Measurements from ENCODE around the gene ACBD3.
"Not testable (repeated sequence)": the region's sequence is repeated elsewhere in the genome, so short reads cannot be mapped to it uniquely, and the experiment has no call there.

ACBD3 gene

DNA sequence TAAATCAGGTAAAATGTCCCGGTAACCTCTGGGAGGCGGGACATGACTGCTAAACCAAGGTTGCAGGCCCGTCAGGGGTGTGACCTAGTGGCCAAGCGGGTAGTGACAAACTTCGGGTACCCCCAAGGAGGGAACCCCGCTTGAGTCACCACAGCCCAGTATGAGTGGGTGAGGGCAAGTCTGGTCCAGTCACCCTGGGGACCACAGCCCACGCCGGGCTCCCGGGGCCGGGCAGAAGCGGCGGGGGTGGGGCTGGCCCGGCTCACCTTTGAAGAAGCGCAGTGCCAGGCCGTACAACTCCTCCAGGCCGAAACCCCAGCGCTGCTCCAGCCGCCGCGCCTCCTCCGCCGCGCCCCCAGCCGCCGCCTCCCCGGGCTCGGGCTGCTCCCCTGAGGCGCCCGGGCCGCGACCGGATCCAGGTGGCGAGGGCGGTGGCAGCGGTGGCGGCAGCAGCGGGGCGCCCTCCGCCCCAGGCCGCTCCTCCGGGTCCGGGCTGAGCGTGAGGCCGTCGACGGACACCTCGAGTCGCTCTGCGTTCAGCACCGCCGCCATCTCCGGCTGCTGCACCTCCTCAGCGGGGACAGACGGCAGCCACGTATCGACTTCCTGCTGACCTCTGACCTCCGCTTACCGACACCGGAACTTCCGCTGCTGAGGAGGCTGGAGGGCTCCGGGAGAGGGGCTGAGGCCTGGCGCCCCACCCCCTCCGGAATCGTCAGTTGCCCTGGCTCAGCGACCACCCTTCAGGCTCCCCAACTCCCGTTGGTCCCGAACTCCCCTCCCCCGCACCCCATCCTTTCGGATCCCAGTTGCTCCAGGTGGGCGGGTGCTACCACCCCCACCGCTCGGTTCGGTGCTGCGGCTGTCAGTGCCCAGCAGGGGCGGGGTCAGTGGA lies at the start of gene ACBD3:
Gene ACBD3 (minus strand): TSS at position 618 of the 895 bp plus-strand sequence. CDS start 66 bp downstream, at position 552.
- peak; percentile 80 for DNase-seq

DNA sequence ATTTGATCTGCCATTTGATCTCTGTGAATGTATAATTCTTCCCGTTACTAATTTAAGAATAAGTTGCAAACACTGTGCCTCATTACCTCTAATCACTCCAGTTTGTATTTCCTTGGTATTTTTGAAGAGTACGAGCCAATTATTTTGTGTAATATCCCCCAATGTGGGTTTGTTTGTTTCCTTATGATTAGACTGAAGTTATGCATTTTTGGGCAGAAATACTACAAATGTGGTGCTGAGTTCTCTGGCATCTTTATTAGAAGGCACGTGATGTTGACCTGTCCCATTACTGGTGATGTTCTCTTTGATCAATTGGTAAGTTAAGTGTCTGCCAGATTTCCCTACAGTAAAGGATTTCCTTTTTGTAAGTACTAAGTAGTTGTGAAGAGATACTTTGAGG lies 47.3 kb upstream of the ACBD3 start:
- no peak for DNase-seq

DNA sequence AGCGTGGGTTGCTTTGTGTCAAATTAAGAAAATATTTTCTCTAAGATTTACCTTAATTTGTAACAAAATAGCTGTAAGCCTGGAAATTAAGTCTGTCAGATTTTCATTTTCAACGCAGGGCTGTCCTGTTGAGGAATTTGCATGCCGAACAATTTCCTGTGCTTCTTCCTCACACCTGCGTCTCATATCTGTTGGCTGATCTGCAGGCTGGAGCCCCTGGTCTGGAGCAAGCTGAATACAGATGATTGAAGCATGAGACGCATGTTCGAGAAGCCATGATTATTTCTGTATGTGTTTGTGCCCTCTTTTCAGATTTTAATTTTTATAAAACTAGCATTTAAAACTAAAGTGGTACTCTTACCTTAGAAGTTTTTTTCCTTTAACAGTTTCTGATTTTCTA lies 46.8 kb upstream of the ACBD3 start:
- DNase-seq: no peak

- no peak for DNase-seq
These were observed 40.1 kb upstream of the ACBD3 start for GRCh38 chr1:226226601-226227000.

- no peak for DNase-seq
These were observed 37.3 kb upstream of the ACBD3 start for GRCh38 chr1:226223786-226224244.

DNA sequence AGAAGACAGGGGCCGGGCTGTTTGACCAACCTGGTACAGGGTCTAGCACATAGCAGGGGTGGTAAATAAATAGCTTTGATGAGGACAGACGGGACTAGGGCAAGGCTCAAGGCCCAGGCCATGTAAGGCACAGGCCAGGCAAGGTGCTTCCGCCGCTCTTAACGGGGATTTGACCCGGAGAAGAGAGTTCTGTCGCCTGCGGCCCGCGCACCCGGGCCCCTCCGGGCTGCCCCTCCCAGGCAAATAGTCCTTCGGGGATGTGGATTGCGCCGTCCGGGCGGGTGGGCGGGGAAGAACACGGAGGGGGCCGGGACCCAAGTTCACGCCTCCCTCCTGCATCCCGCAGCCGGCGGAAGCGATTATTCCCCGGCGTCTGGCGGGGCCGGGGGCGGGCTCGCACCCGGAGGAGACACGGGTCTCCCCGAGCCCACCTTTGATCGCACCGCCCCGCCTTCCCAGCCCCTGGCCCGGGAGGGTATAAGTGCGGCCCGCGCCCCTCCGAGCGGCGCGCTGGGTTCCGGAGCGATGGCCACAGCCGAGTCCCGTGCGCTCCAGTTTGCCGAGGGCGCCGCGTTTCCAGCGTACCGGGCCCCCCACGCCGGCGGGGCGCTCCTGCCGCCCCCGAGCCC lies 36.7 kb upstream of the ACBD3 start, which contains the start of gene MIXL1:
Gene MIXL1 (plus strand): TSS at position 508 of the 629 bp plus-strand sequence. CDS start 18 bp downstream, at position 526.
- no peak for DNase-seq

DNA sequence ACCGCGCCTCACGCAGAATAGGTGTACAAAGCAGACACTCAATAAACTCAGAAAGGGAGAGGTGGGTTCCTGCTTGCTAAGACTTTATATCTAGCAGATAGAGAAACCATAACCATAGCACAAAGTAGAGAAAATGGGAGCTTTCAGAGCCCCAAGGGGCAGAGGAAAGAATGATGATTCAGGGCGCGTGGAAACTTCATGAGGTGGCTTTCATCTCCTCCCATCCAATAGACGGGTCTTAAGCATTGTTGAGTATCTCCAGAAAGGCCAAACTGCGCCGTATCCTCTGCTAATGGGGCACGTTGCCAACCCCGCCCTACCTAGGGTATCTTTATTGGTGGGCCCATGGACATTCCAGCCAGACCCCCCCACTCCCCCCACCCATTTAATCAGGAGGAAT lies 36.1 kb upstream of the ACBD3 start:
- no peak for DNase-seq

GRCh38 chr1:226220473-226221189 lies 34.1 kb upstream of the ACBD3 start:
- DNase-seq: no peak

DNA sequence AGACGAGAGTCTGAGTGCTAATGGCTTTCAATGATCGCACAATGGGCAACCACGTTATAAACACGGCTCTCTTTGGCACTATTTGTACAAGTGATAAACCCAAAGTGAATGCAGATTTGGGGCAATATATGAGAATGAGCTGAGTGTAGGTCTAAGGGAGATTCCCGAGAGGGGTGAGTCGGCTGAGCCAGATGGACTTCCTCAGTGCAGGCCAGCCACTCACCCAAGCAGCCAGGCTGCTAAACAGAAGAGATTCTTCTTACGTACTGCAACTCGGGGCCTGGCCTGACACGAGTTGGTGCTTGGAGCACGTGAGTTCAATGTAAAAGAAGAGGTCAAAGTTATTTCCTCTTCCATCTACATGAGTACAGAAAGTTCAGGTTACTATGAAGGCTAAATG lies 30.7 kb upstream of the ACBD3 start:
- no peak for DNase-seq

GRCh38 chr1:226216056-226216455 lies 29.5 kb upstream of the ACBD3 start:
- peak; percentile 22 for DNase-seq

- no peak for DNase-seq
These were observed 28.7 kb upstream of the ACBD3 start for GRCh38 chr1:226215239-226215638.

DNA sequence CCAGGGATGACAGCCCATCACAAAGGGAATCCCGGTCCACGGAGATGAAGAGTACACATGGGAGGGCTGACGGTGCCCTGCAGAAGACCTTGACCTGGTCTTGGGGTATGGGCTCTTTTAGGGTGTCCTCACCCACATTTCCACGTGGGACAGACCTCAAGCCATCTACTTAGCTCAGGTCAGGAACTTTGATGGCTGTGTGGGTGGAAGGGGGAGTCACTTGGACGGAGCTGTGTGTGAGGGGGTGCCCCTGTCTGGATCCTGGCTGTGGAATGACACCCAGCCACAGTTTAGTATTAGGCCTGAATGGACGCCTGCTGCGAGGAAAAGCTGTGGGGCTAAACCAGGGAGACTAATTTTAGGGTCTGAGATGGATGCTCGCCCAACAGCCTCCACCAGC lies 26.0 kb upstream of the ACBD3 start:
- no peak for DNase-seq

GRCh38 chr1:226211181-226211821 lies 24.8 kb upstream of the ACBD3 start:
- DNase-seq: no peak

- no peak for DNase-seq
These were observed 24.1 kb upstream of the ACBD3 start for GRCh38 chr1:226210571-226211176.

GRCh38 chr1:226209307-226210059 lies 22.9 kb upstream of the ACBD3 start:
- no peak for DNase-seq

DNA sequence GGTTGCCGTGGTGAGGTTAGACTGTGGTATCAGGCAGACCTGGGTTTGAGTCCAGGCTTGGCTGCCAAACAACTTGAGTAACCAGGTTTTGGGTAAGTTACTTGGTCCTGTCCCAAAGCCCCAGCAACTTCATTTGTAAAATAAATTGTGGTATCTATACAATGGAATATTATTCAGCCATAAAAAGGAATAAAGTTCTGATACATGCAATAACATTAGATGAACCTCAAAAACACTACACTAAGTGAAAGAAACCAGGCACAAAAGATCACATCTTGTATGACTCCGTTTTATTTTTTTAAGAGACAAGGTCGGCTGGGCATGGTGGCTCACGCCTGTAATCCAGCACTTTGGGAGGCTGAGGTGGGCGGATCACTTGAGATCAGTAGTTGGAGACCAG lies 20.5 kb upstream of the ACBD3 start:
- DNase-seq: no peak

- no peak for DNase-seq
These were observed 17.7 kb upstream of the ACBD3 start for GRCh38 chr1:226204198-226204597.

DNA sequence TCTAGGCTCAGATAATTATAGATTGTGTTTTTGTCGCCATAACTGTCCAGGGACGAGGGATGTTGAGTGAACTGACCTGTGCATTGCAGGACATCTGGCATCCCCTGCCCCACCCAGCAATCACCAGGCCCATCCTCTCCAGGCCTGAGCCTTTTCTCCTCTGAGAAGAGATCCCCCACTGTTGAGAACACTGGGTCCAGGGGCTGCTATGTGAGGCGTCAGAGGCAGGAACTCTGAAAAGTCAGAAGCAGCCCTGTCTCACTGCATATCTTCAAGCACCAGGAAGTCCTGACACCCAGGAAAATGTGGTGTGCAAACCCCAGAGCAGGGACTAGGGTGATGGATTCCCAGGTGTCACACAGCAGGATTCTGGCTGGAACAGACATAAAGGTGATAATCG lies 17.1 kb upstream of the ACBD3 start:
- DNase-seq: no peak

DNA sequence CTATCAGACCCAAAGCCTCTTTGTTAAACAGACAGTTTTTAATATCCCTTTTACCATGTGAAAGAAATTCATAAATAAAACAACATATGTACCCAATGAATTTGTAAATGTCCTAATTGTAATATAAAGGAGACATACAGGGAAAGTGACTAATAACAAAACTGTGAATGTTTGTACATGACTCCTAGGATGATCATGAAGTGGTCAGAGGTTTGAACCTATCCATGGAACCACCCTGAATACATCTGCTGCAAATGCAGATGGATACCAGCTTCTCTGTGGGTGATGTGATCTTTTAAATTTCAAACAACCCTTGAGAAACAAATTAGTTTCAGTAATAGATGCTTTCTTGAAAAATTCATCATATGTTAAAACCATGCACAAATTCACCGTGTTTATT lies 16.7 kb upstream of the ACBD3 start:
- no peak for DNase-seq

GRCh38 chr1:226202666-226203065 lies 16.1 kb upstream of the ACBD3 start:
- DNase-seq: not testable (repeated sequence)

DNA sequence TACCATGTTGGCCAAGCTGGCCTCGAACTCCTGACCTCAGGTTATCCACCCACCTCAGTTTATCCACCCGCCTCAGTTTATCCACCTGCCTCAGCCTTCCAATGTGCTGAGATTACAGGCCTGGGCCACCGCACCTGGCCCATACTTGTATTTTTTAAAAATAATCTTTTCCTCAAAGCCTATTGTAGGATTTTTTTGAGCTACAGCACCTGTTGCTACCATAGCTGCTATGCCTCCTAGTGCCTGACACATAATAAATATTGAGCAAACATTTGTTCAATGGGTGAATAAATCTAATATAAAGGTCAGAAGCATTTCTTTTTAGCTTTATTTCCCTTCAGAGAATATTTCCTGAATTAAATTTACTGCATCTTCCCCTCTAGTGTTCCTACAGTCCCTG lies 15.7 kb upstream of the ACBD3 start:
- DNase-seq: no peak
